Stimulated activated CD4-positive, alpha-beta T cell treated with anti-CD3 and anti-CD28 coated beads, Interleukin-2, amount 100 ng/mL, for 48 hours (primary cell): ENCODE data around the gene BEND6.
"Not testable (repeated sequence)": the region's sequence is repeated elsewhere in the genome, so short reads cannot be mapped to it uniquely, and the experiment has no call there.

Experiments
- DNase-seq, 2 donors: peaks; one replicate each; pipeline ENCODE4 v3.0.0-alpha.2; 2020

Gene BEND6

DNA sequence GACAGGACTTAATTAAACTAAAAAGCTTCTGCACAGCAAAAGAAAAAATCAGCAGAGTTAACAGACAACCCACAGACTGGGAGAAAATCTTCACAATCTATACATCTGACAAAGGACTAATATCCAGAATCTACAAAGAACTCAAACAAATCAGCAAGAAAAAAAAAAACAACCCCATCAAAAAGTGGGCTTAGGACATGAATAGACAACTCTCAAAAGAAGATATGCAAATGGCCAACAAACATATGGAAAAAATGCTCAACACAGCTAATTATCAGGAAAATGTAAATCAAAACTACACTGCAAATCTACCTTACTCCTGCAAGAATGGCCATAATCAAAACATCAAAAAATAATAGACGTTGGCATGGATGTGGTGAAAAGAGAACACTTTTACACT is 89.2 kb downstream of the BEND6 start:
- DNase-seq: not testable (repeated sequence)

DNA sequence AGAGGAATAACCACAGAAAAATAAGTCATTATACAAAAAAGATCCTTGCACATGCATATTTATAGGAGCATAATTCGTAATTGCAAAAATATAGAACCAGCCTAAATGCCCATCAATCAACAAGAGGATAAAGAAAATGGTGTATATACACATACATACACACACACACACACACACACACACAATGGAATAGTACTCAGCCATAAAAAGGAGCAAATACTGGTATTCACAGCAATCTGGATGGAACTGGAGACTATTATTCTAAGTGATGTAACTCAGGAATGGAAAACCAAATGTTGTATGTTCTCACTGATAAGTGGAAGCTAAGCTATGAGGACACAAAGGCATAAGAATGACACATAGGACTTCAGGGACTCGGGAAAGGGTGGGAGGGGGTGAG is 89.7 kb downstream of the BEND6 start:
- DNase-seq: no peak

DNA sequence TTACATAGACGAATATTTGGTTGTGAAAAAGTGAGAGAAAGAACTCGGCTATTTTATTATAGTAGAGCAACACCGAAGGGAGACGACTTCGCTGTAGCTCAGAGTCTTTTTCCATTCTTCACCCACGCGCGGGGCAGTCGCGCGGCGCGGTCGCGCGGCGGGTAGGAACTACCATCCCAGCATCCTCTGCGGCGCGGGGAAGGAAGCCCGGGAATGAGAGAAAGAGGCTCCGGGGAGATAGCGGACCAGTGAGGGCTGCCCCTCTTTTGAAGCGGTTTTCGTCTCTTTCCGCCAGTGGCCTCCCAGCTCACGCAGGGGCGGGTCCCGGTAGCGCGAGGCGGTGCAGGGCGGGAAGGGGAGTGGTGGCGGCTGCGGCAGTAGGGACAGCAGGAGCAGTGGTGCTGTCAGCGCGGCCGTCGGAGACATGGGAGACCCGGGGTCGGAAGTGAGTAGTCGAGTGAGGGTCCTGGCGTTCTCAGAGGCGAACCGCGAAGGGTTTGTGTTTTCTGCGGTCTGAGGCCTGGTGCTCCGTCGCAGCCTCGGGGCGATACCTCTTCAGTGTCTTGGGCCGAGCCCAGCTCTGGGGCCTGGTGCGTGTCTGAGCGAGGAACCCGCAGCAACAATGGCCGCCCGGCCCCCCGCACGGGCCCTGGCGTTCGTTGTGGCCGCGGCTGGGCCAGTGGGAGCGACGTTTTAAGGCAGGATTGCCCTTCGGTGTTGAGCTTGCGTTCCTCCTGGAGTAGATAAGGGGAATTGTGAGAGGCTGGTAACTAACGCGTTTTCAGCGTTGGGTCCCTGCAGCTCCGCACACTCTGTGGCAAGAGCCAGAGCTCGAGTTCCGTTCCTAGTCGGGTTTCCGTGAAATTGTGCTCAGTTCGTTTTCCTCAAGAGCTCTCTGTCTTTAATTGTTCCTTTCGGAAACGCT is 91.7 kb downstream of the BEND6 start, which contains the start of gene KIAA1586:
Gene KIAA1586 (plus strand): TSS at position 362 of the 925 bp plus-strand sequence. CDS start 63 bp downstream, at position 425.
- DNase-seq: peak; percentile 72 to 75

DNA sequence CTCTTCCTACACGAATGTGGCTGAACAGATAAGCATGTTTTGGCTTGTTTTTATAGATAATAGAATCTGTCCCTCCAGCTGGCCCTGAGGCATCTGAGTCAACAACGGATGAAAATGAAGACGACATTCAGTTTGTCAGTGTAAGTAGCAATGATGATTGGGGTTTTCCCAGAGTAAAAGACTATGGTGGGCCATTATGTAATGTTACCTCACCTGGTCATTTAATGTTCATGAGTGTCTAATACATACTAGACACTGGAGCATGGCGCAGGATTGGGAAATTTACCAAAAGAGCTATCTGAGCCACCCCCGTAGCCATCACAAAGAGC is 92.3 kb downstream of the BEND6 start:
- DNase-seq: not testable (repeated sequence)

DNA sequence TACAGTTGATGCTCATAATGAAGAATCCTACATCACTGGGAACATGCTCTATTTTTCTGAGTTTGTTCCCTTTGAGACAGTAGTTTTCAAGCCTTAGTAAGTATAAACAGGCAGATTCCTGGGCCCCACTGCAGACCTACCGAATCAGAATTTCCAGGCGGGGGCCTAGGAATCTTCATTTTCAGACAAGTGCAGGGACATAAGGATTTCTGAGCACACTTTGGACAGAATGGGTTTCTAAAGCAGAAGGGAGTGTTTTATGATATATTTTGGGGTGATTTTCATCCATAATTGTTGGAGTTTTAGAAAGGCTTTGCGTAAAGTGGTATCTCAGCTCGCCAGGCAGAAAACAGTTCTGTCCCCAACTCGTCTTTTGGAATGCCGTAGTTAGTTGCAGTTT is 93.0 kb downstream of the BEND6 start:
- DNase-seq: not testable (repeated sequence)

DNA sequence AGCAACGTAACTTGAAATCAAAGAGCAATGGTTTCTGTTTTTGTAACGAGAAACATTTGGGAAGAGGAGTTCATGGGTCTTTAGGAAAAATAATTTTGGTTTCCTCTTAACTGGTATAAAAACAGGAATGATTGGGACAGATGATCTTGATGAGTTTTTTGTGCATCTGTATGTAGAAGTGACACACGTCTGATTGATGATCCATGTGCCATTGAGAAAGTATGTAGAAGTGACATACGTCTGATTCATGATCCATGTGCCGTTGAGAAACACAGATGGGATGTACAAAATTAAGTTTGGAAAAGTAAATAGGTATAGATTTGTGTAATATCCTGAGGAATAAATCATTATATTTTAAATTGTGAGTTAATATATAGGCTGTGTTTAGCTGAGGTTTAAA is 93.7 kb downstream of the BEND6 start:
- DNase-seq: no peak

DNA sequence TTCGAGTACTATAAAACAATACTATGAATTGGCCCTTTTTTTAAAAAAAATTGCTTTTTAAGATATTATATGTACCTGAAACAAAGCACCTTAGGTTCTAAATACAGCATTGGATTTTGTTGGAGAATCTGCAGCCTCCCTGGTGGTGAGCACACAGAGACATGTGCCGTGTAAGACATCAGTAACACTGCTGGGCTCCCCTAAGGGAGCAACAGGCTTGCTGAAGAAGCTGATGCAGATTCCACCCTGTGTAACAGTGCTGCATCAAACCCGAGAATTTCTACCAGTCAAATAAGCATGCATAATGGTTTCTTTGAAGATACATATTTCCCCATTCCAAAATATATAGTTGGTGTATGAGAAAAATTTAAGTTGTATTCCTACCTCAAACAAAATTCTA is 108.9 kb downstream of the BEND6 start:
- DNase-seq: no peak

DNA sequence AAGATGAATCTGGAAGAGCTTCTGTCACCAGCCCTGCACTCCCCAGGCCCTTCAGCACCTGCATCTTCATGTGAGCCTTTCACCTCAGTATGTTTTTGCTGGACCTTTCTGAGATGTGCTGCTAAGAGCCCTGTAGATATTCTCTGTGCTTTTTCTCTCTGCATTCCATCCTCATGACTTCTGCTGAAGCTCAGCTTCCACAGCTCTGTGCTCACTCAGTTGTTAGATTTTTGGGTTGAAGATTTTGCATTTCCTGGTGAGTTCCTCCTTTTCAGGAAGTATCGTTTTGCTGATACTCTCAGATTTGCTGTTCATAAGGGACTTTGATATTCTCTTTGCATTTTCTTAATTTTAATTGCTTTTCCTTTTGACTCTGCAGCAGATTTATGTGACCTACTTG is 109.9 kb downstream of the BEND6 start:
- no peak for DNase-seq

DNA sequence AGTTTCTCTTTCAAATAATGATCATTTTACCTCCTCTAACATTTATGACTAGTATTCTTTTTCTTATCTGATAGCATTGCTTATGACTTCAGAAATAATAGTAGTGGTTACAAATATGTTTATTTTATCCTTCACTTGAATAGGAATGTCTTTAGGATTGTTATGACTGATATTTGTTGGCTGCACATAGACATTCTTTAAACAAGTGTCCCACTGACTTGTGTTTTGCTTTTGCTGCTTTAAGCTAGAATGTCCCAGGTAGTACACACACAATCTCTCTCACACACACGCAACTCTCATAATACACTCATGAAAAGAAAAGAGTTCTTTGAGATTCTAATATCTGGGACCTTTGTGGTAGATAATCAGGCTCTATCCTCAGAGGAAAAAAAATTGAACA is 113.2 kb downstream of the BEND6 start:
- DNase-seq: no peak

DNA sequence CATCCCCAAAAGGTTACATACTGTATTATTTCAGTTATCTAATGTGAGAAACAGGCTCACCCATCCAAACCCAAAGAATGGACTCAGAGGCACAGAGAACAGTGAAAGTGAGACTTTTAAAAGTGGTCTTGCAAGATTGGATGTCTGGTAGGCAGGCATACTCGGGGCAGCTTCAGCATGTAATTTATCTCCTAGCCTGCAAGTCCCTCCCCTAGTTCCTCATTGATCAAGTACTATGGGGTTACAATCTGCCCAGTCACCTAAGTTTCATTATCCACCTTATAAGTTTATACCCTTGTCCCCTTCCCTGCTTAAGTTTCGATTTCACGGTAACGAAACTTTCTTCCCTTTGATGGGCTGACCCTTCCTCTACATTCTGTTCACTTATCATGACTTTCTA is 114.3 kb downstream of the BEND6 start:
- DNase-seq: no peak

DNA sequence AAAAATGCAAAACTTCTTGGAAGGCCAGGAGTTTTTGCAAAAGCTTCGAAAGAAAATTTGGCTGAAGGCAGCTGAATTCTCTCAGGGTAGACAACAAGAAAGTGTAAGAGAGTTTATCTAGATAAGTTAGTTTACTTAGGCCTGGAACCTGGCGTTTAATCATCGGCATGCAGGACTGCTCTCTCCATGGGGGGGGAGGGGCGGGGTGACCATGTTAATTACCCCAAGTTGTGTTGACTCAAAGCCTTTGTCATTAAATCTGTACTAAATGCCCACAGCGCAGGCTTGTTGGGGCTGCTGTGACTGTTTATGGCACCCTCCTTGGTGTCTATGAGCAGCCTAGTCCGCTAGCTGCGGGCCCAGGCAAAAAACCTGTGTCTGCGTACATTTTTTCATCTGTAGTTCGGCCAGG is 115.0 kb downstream of the BEND6 start:
- DNase-seq: no peak

DNA sequence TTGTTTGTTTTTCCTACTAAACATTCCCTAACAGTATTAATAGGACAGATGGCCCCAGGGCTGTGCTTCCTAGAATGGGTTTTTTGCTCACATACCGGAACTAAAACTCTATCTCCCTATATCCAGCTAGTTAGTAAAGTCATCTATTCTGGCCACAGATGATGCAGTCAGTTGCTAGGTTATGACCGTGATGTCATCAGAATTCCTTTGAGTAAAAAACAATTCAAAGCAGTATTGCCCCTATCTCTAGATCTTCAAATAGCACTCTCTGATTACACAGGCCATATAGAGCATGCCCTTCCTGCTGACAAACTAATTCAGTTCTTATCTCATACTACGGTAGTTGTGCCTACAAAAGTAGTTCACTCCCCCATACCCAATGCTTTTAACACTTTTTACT is 117.2 kb downstream of the BEND6 start:
- no peak for DNase-seq

DNA sequence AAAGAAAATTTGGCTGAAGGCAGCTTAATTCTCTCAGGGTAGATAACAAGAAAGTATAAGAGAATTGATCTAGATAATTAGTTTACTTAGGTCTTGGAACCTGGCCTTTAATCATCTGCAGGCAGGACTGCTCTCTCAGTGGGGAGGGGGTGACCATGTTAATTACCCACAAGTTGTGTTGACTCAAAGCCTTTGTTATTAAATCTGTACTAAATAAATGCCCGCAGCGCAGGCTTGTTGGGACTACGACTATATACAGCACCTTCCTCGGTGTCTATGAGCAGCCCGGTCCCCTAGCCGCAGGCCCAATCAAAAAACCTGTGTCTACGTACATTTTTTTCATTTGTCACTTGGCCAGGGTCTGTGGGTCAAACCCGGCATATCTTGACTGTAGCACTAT is 119.5 kb downstream of the BEND6 start:
- DNase-seq: no peak

DNA sequence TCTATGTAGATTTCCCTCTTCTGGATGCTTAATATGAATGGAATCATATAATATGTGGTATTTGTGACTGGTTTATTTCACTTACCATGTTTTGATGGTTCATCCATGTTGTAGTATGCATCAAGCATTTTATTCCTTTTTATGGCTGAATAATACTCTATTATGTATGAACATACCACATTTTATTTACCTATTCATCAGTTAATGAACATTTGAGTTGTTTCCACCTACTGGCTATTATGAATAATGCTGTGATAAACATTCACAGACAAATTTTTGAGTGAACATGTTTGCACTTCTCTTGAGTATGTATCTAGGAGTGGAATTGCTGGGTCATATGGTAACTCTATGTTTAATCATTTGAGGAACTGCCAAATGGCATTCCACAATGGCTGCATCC is 120.2 kb downstream of the BEND6 start:
- no peak for DNase-seq
